MM.1S (cell line): ENCODE measurements around the gene ZNF366.

Source experiments
- DNase-seq: peaks from one replicate; pipeline ENCODE4 v3.0.0-alpha.2; 2015
- H2AFZ ChIP-seq: fragments of 300-600 bp; sonication (generic); 2 replicates; pipeline ENCODE4 v1.6.0; 2016; ENCODE audit warnings: antibody characterized with exemption, low read length
- H3F3A ChIP-seq: fragments of 300-600 bp; sonication (generic); 2 replicates; pipeline ENCODE4 v1.6.1; 2016; ENCODE audit warnings: mild to moderate bottlenecking, antibody characterized with exemption, low read length, moderate library complexity, mixed read lengths; ENCODE audit not compliant: insufficient read depth
- H3K27ac ChIP-seq: fragments of 300-600 bp; sonication (generic); 2 replicates; pipeline ENCODE4 v1.5.1; 2016; ENCODE audit warnings: mild to moderate bottlenecking, low read length
- H3K27me3 ChIP-seq: fragments of 300-600 bp; sonication (generic); replicated peaks from 2 replicates; pipeline ENCODE4 v1.6.0; 2016; ENCODE audit warnings: low read length; ENCODE audit not compliant: insufficient read depth
- H3K36me3 ChIP-seq: fragments of 300-600 bp; sonication (generic); replicated peaks from 2 replicates; pipeline ENCODE4 v1.6.1; 2016; ENCODE audit warnings: mild to moderate bottlenecking, low read length, mixed read lengths; ENCODE audit not compliant: insufficient read depth
- H3K4me1 ChIP-seq: fragments of 300-600 bp; sonication (generic); 2 replicates; pipeline ENCODE4 v1.6.1; 2016; ENCODE audit warnings: low read length, mixed read lengths
- H3K4me2 ChIP-seq: fragments of 300-600 bp; sonication (generic); 2 replicates; pipeline ENCODE4 v1.6.0; 2016; ENCODE audit warnings: low read depth, low read length
- H3K4me3 ChIP-seq: fragments of 300-600 bp; sonication (generic); 2 replicates; pipeline ENCODE4 v1.5.1; 2016; ENCODE audit warnings: low read length, mixed read lengths
- H3K79me2 ChIP-seq: fragments of 300-600 bp; sonication (generic); 2 replicates; pipeline ENCODE4 v1.6.1; 2016; ENCODE audit warnings: mixed run types, low read length, mixed read lengths
- H3K9ac ChIP-seq: fragments of 300-600 bp; sonication (generic); 2 replicates; pipeline ENCODE4 v1.6.1; 2016; ENCODE audit warnings: low read length, mixed read lengths
- H3K9me2 ChIP-seq: fragments of 300-600 bp; sonication (generic); replicated peaks from 2 replicates; pipeline ENCODE4 v1.6.1; 2016; ENCODE audit warnings: mild to moderate bottlenecking, low read length, mixed read lengths; ENCODE audit not compliant: insufficient read depth
- H3K9me3 ChIP-seq: fragments of 300-600 bp; sonication (generic); replicated peaks from 2 replicates; pipeline ENCODE4 v1.6.1; 2016; ENCODE audit warnings: mild to moderate bottlenecking, low read length, mixed read lengths; ENCODE audit not compliant: insufficient read depth
- H4K20me1 ChIP-seq: fragments of 300-600 bp; sonication (generic); 2 replicates; pipeline ENCODE4 v1.6.1; 2016; ENCODE audit warnings: mild to moderate bottlenecking, low read length, moderate library complexity, mixed read lengths; ENCODE audit not compliant: insufficient read depth
- CTCF ChIP-seq: fragments of 300-600 bp; sonication (generic); IDR thresholded peaks from 2 replicates; pipeline ENCODE4 v1.5.1; 2016; ENCODE audit warnings: antibody characterized with exemption, low read length, mixed read lengths
- EZH2 ChIP-seq: fragments of 300-600 bp; sonication (generic); optimal IDR thresholded peaks from 2 replicates; pipeline ENCODE3; 2017; ENCODE audit warnings: low read depth, mild to moderate bottlenecking, antibody characterized with exemption, low read length, mixed read lengths
- EZH2phosphoT487 ChIP-seq: fragments of 300-600 bp; sonication (generic); IDR thresholded peaks from 2 replicates; pipeline ENCODE4 v1.6.1; 2018; ENCODE audit warnings: antibody characterized with exemption, low read length

Gene ZNF366

GRCh38 chr5:72397836-72398235 is 109.4 kb downstream of the ZNF366 start:
- Histone ChIP-seq H3K9ac (no peak overlapping the region), H3K27me3 (no peaks in the 10 kb centered on the region), H3K9me2 (no peaks in the 10 kb centered on the region), H3K4me2 (no peak overlapping the region), H3F3A (no peaks in the 10 kb centered on the region), H3K27ac (no peak overlapping the region), H3K4me1 (no peaks in the 10 kb centered on the region), H3K9me3 (no peaks in the 10 kb centered on the region), H2AFZ (no peak overlapping the region), H3K36me3 (no peaks in the 10 kb centered on the region), H4K20me1 (no peaks in the 10 kb centered on the region), H3K4me3 (no peak overlapping the region), H3K79me2 (no peaks in the 10 kb centered on the region)
- no peak for TF ChIP-seq EZH2
- TF ChIP-seq EZH2phosphoT487: no peak
- no peak for TF ChIP-seq CTCF
- no peak for DNase-seq

GRCh38 chr5:72394688-72395087 is 112.5 kb downstream of the ZNF366 start:
- Histone ChIP-seq H3F3A (no peaks in the 10 kb centered on the region), H3K4me1 (no peaks in the 10 kb centered on the region), H4K20me1 (no peaks in the 10 kb centered on the region), H3K4me3 (no peak overlapping the region), H3K9ac (no peak overlapping the region), H3K27ac (no peak overlapping the region), H3K36me3 (no peaks in the 10 kb centered on the region), H3K4me2 (no peak overlapping the region), H2AFZ (no peak overlapping the region), H3K27me3 (no peaks in the 10 kb centered on the region), H3K79me2 (no peaks in the 10 kb centered on the region), H3K9me3 (no peaks in the 10 kb centered on the region), H3K9me2 (no peaks in the 10 kb centered on the region)
- peak; percentile 16 for DNase-seq
- TF ChIP-seq EZH2 (no peak), EZH2phosphoT487 (no peak), CTCF (peak; percentile 32)

GRCh38 chr5:72393052-72393451 is 114.2 kb downstream of the ZNF366 start:
- no peaks in the 10 kb centered on the region for H3K27me3 ChIP-seq
- H3K79me2 ChIP-seq: no peaks in the 10 kb centered on the region
- H3K9ac ChIP-seq: no peak overlapping the region
- no peaks in the 10 kb centered on the region for H3K9me3 ChIP-seq
- H4K20me1 ChIP-seq: no peaks in the 10 kb centered on the region
- no peaks in the 10 kb centered on the region for H3F3A ChIP-seq
- no peak overlapping the region for H3K4me3 ChIP-seq
- H3K27ac ChIP-seq: no peak overlapping the region
- no peaks in the 10 kb centered on the region for H3K36me3 ChIP-seq
- no peaks in the 10 kb centered on the region for H3K4me1 ChIP-seq
- DNase-seq: no peak
- H3K4me2 ChIP-seq: no peak overlapping the region
- no peak for TF ChIP-seq EZH2
- no peak for TF ChIP-seq CTCF
- no peak for TF ChIP-seq EZH2phosphoT487
- H2AFZ ChIP-seq: no peak overlapping the region
- H3K9me2 ChIP-seq: no peaks in the 10 kb centered on the region
